RWPE2 (cell line): ENCODE data around the gene FITM1.
A peak's percentile ranks its signal among the peaks of the same experiment; 100 is the strongest.

Experiments
- ATAC-seq: fragments of 200-7000 bp; cut with Tn5 transposase; 3 replicates; pipeline ENCODE4 v1.9.1; 2021; ENCODE audit warnings: low read depth
- DNase-seq: peaks from one replicate; pipeline ENCODE4 v3.0.0-alpha.2; 2020; ENCODE audit warnings: low spot score
- H3K27ac ChIP-seq: fragments of 450-650 bp; 2 replicates; pipeline ENCODE4 v1.5.1; 2017; ENCODE audit warnings: mild to moderate bottlenecking; ENCODE audit not compliant: poor library complexity, severe bottlenecking
- H3K27me3 ChIP-seq: fragments of 250-450 bp; sonication (Bioruptor Pico); 2 replicates; pipeline ENCODE4 v1.5.1; 2021; ENCODE audit warnings: mild to moderate bottlenecking, moderate library complexity; ENCODE audit not compliant: insufficient read depth, poor library complexity, severe bottlenecking
- H3K36me3 ChIP-seq: fragments of 250-450 bp; sonication (Bioruptor Pico); 2 replicates; pipeline ENCODE4 v1.5.1; 2020; ENCODE audit warnings: low read depth, mild to moderate bottlenecking, moderate library complexity
- H3K4me1 ChIP-seq: fragments of 250-450 bp; sonication (Bioruptor Pico); 2 replicates; pipeline ENCODE4 v1.5.1; 2021; ENCODE audit warnings: mild to moderate bottlenecking, moderate library complexity; ENCODE audit not compliant: insufficient read depth, poor library complexity, severe bottlenecking
- H3K4me3 ChIP-seq: fragments of 250-450 bp; sonication (Bioruptor Pico); 2 replicates; pipeline ENCODE4 v1.5.1; 2021; ENCODE audit warnings: mild to moderate bottlenecking, moderate library complexity; ENCODE audit not compliant: severe bottlenecking
- H3K9me3 ChIP-seq: fragments of 250-450 bp; sonication (Bioruptor Pico); 2 replicates; pipeline ENCODE4 v1.5.1; 2021; ENCODE audit warnings: mild to moderate bottlenecking, moderate library complexity; ENCODE audit not compliant: severe bottlenecking
- CTCF ChIP-seq: fragments of 450-650 bp; IDR thresholded peaks from one replicate; pipeline ENCODE4 v1.5.1; 2017; ENCODE audit warnings: mild to moderate bottlenecking, moderate library complexity; ENCODE audit not compliant: poor library complexity, severe bottlenecking

FITM1 gene

GRCh38 chr14:24145690-24146452, 15.4 kb downstream of the FITM1 start:
- peak overlapping the region; percentile 81 for H3K27ac ChIP-seq
- peak overlapping the region; percentile 75 for H3K4me3 ChIP-seq
- H3K27me3 ChIP-seq: no peaks in the 10 kb centered on the region
- H3K4me1 ChIP-seq: peaks cover 10% of the 10 kb centered on the region
- ATAC-seq (peak; percentile 0; the same call in 1 of the 3 replicates), DNase-seq (no peak)
- H3K36me3 ChIP-seq: peaks cover 45% of the 10 kb centered on the region
- TF ChIP-seq CTCF: no peak
- H3K9me3 ChIP-seq: no peaks in the 10 kb centered on the region

DNA sequence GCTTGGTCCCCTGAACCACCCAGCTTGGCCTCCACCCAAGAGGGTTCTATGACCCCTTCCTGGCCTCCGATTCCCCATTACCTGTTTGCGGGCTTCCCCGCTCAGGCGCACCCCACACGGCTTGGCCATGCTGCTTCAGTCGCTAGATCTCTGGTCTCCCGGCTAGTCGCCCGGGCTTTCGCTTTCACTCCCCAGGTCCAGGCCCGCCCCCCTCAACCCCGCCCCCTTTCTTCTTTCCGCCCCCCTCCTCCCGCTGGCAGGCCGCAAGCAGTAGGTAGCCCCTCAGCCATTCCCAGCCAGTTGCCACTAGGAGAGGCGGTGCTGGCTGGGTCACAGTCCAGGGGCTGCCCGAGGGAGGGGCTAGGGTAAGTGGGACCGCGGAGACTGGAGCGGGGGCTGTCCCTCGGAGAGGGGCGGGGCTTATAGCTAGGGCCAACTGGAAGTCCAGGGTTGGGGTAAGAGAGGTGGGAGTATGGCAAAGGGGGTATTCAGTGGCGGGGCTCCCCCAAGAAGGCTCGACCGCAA, 16.1 kb downstream of the FITM1 start, which contains the start of gene PSME2:
PSME2 (minus strand) TSS at position 158 of the 525 bp plus-strand sequence; CDS start at position 129, 29 bp downstream.
- Histone ChIP-seq H3K9me3 (no peaks in the 10 kb centered on the region), H3K27ac (peak within 1 kb of the TSS; percentile 81), H3K4me3 (peak within 1 kb of the TSS; percentile 75), H3K4me1 (peaks cover 10% of the 10 kb centered on the region), H3K27me3 (no peaks in the 10 kb centered on the region), H3K36me3 (peaks cover 52% of the 10 kb centered on the region)
- peak; percentile 100 for DNase-seq
- peak; percentile 78 for ATAC-seq
- no peak for TF ChIP-seq CTCF

GRCh38 chr14:24146978-24147760, 16.7 kb downstream of the FITM1 start, which contains the start of gene RNF31:
Gene RNF31, plus strand, starts transcription at chr14:24147498. Its CDS starts 201 bp downstream, at chr14:24147699.
- Histone ChIP-seq H3K27me3 (no peaks in the 10 kb centered on the region), H3K4me3 (peak within 1 kb of the TSS; percentile 75), H3K9me3 (no peaks in the 10 kb centered on the region), H3K27ac (peak within 1 kb of the TSS; percentile 81), H3K36me3 (peaks cover 58% of the 10 kb centered on the region), H3K4me1 (peaks cover 8% of the 10 kb centered on the region)
- no peak for TF ChIP-seq CTCF
- ATAC-seq (peak; percentile 85), DNase-seq (peak; percentile 100)

DNA sequence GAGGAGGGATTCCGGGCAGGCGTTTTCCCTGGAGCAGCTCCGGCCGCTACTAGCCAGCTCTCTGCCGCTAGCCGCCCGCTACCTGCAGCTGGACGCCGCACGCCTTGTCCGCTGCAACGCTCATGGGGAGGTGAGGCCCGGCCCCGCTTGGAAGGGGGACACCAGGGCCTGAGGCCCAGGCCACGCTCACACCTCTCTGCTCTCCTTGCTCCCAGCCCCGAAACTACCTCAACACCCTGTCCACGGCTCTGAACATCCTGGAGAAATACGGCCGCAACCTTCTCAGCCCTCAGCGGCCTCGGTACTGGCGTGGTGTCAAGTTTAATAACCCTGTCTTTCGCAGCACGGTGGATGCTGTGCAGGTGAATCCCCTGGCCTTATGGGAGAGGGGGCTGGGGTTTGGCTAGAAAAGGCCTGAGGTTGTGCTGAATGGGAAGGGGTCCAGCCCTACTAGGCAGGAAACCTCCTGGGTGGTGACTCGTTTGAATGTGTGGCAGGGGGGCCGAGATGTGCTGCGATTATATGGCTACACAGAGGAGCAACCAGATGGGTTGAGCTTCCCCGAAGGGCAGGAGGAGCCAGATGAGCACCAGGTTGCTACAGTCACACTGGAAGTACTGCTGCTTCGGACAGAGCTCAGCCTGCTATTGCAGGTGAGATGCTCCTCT, 17.4 kb downstream of the FITM1 start:
- Histone ChIP-seq H3K9me3 (no peaks in the 10 kb centered on the region), H3K4me3 (peak overlapping the region; percentile 75), H3K36me3 (peaks cover 59% of the 10 kb centered on the region), H3K4me1 (peaks cover 7% of the 10 kb centered on the region), H3K27me3 (no peaks in the 10 kb centered on the region), H3K27ac (peak overlapping the region; percentile 81)
- DNase-seq (no peak), ATAC-seq (no peak)
- TF ChIP-seq CTCF: no peak
